Loucy (cell line): Measurements from ENCODE around the gene ZNF598.

Experiments
- H2AFZ ChIP-seq: fragments of 200-600 bp; sonication (generic); 2 replicates; pipeline ENCODE4 v1.6.0; 2016; ENCODE audit warnings: antibody characterized with exemption, mild to moderate bottlenecking, low read length, moderate library complexity
- H3F3A ChIP-seq: fragments of 200-600 bp; 2 replicates; pipeline ENCODE4 v1.6.0; 2016; ENCODE audit warnings: antibody characterized with exemption, low read depth, mild to moderate bottlenecking
- H3K27me3 ChIP-seq: fragments of 200-600 bp; sonication (generic); 2 replicates; pipeline ENCODE4 v1.6.1; 2014; ENCODE audit warnings: low read length, mild to moderate bottlenecking; ENCODE audit not compliant: insufficient read depth, poor library complexity, severe bottlenecking
- H3K36me3 ChIP-seq: fragments of 200-600 bp; sonication (generic); 2 replicates; pipeline ENCODE4 v1.6.1; 2016; ENCODE audit warnings: low read length; ENCODE audit not compliant: insufficient read depth
- H3K4me1 ChIP-seq: fragments of 200-600 bp; sonication (generic); 2 replicates; pipeline ENCODE4 v1.5.1; 2014; ENCODE audit warnings: low read length, mild to moderate bottlenecking; ENCODE audit not compliant: insufficient read depth, poor library complexity, severe bottlenecking
- H3K4me2 ChIP-seq: fragments of 200-600 bp; sonication (generic); 2 replicates; pipeline ENCODE4 v1.6.0; 2014; ENCODE audit warnings: antibody characterized with exemption, low read length, low read depth, mild to moderate bottlenecking; ENCODE audit not compliant: poor library complexity, severe bottlenecking
- H3K4me3 ChIP-seq: fragments of 200-600 bp; sonication (generic); 2 replicates; pipeline ENCODE4 v1.5.1; 2014; ENCODE audit warnings: low read length, mild to moderate bottlenecking, mixed read lengths; ENCODE audit not compliant: poor library complexity, severe bottlenecking
- H3K79me2 ChIP-seq: fragments of 200-600 bp; sonication (generic); 2 replicates; pipeline ENCODE4 v1.6.1; 2014; ENCODE audit warnings: low read length; ENCODE audit not compliant: insufficient read depth
- H3K9ac ChIP-seq: fragments of 200-600 bp; sonication (generic); 2 replicates; pipeline ENCODE4 v1.6.0; 2014; ENCODE audit warnings: mild to moderate bottlenecking, low read depth, low read length, moderate library complexity; ENCODE audit not compliant: poor library complexity, severe bottlenecking
- H3K9me2 ChIP-seq: fragments of 200-600 bp; sonication (generic); replicated peaks from 2 replicates; pipeline ENCODE4 v1.6.1; 2016; ENCODE audit warnings: low read depth, low read length, mixed read lengths
- H3K9me3 ChIP-seq: fragments of 200-600 bp; sonication (generic); 2 replicates; pipeline ENCODE4 v1.6.1; 2014; ENCODE audit warnings: mild to moderate bottlenecking, antibody characterized with exemption, low read length, low read depth; ENCODE audit not compliant: insufficient read depth
- H4K20me1 ChIP-seq: fragments of 200-600 bp; sonication (generic); 2 replicates; pipeline ENCODE4 v1.6.0; 2014; ENCODE audit warnings: antibody characterized with exemption, low read length, mild to moderate bottlenecking; ENCODE audit not compliant: insufficient read depth, poor library complexity, severe bottlenecking
- CTCF ChIP-seq: fragments of 200-600 bp; sonication (generic); conservative IDR thresholded peaks from 2 replicates; pipeline ENCODE4 v1.5.1; 2014; ENCODE audit warnings: mild to moderate bottlenecking, antibody characterized with exemption, low read length
- EZH2phosphoT487 ChIP-seq: fragments of 200-600 bp; IDR thresholded peaks from 2 replicates; pipeline ENCODE4 v1.6.1; 2018; ENCODE audit warnings: antibody characterized with exemption, mild to moderate bottlenecking, moderate library complexity, borderline replicate concordance

The ZNF598 gene

GRCh38 chr16:1979271-1980029 is 30.2 kb downstream of the ZNF598 start:
- no peaks in the 10 kb centered on the region for H3K9me2 ChIP-seq
- H3F3A ChIP-seq = no peaks in the 10 kb centered on the region
- H3K36me3 ChIP-seq = no peaks in the 10 kb centered on the region
- TF ChIP-seq CTCF (no peak), EZH2phosphoT487 (no peak)
- H3K27me3 ChIP-seq = no peaks in the 10 kb centered on the region
- H4K20me1 ChIP-seq = no peaks in the 10 kb centered on the region
- H3K9ac ChIP-seq = no peak overlapping the region
- H3K4me1 ChIP-seq = no peaks in the 10 kb centered on the region
- H3K9me3 ChIP-seq = no peaks in the 10 kb centered on the region
- no peak overlapping the region for H3K4me3 ChIP-seq
- H3K4me2 ChIP-seq = no peak overlapping the region
- H3K79me2 ChIP-seq = peaks cover 2% of the 10 kb centered on the region; the same call in 1 of the 2 replicates
- H2AFZ ChIP-seq = no peak overlapping the region

- Histone ChIP-seq H3K9me3 (no peaks in the 10 kb centered on the region), H4K20me1 (no peaks in the 10 kb centered on the region), H3K36me3 (no peaks in the 10 kb centered on the region), H3K4me1 (no peaks in the 10 kb centered on the region), H2AFZ (no peak overlapping the region), H3K9me2 (no peaks in the 10 kb centered on the region), H3K4me3 (no peak overlapping the region), H3K27me3 (no peaks in the 10 kb centered on the region), H3K79me2 (peaks cover 3% of the 10 kb centered on the region; the same call in 1 of the 2 replicates), H3K4me2 (no peak overlapping the region), H3K9ac (no peak overlapping the region), H3F3A (no peaks in the 10 kb centered on the region)
- TF ChIP-seq CTCF (no peak), EZH2phosphoT487 (no peak)
Measured at GRCh38 chr16:1978476-1979120, 31.0 kb downstream of the ZNF598 start.

DNA sequence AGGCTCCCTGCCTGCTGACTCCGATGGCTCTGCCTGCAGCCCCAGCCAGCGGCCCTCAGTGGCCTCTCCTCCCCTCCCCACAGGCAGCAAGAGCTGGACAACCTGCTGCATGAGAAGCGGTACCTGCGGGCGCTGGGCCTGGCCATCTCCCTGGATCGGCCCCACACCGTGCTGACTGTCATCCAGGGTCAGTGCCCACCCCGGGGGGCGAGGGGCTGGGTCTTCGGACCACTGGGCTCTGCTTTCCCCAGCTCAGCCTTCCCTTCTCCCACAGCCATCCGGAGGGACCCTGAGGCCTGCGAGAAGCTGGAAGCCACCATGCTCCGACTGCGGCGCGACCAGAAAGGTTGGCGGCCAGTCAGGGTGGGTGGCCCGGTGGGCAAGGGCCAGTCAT is 31.7 kb downstream of the ZNF598 start:
- Histone ChIP-seq H3K4me2 (no peak overlapping the region), H3K4me1 (no peaks in the 10 kb centered on the region), H3K4me3 (no peak overlapping the region), H2AFZ (no peak overlapping the region), H3K9me3 (no peaks in the 10 kb centered on the region), H3F3A (no peaks in the 10 kb centered on the region), H3K36me3 (no peaks in the 10 kb centered on the region), H3K9me2 (no peaks in the 10 kb centered on the region), H4K20me1 (no peaks in the 10 kb centered on the region), H3K79me2 (peaks cover 10% of the 10 kb centered on the region; the same call in 1 of the 2 replicates), H3K27me3 (no peaks in the 10 kb centered on the region), H3K9ac (no peak overlapping the region)
- TF ChIP-seq EZH2phosphoT487 = no peak
- TF ChIP-seq CTCF = no peak
